Endothelial cell of umbilical vein (primary cell): Measurements from ENCODE around the gene TMC2.

Experiments used
- EZH2 ChIP-seq: IDR thresholded peaks from 2 replicates; pipeline ENCODE4 v1.6.1; 2012; ENCODE audit warnings: borderline replicate concordance, low read depth, mild to moderate bottlenecking, moderate library complexity, low read length, inconsistent platforms; ENCODE audit not compliant: severe bottlenecking
- FOS ChIP-seq: IDR thresholded peaks from 2 replicates; pipeline ENCODE4 v1.6.1; 2011; ENCODE audit warnings: mild to moderate bottlenecking, low read length, moderate library complexity, borderline replicate concordance; ENCODE audit not compliant: insufficient read depth
- GATA2 ChIP-seq: IDR thresholded peaks from 2 replicates; pipeline ENCODE4 v1.7.0; 2011; ENCODE audit warnings: low read depth, mild to moderate bottlenecking, moderate library complexity, mixed read lengths, low read length; ENCODE audit not compliant: insufficient read length, insufficient read depth
- JUN ChIP-seq: IDR thresholded peaks from 2 replicates; pipeline ENCODE4 v1.6.1; 2011; ENCODE audit warnings: borderline replicate concordance, low read depth; ENCODE audit not compliant: insufficient read length, insufficient read depth
- MYC ChIP-seq: IDR thresholded peaks from one replicate; pipeline ENCODE4 v1.6.1; 2011; ENCODE audit warnings: mild to moderate bottlenecking, low read depth, low read length
- POLR2A ChIP-seq: IDR thresholded peaks from 2 replicates; pipeline ENCODE4 v1.6.1; 2012; ENCODE audit warnings: low read depth, mild to moderate bottlenecking, control low read depth, low read length
- POLR2AphosphoS5 ChIP-seq: IDR thresholded peaks from 2 replicates; pipeline ENCODE4 v1.6.1; 2012; ENCODE audit warnings: low read depth, mild to moderate bottlenecking, control low read depth, low read length, moderate library complexity; ENCODE audit not compliant: insufficient read depth
- TF ChIP-seq, protein P1 (sequence below), 2 donors: IDR thresholded peaks; 1 replicate in 1 of 2; 2 replicates in 1 of 2; pipeline ENCODE4 v1.5.1; 2011; ENCODE audit warnings: low read length in 2 of 2, mild to moderate bottlenecking in 2 of 2, moderate library complexity in 2 of 2, control low read depth in 1 of 2, inconsistent platforms in 1 of 2, low read depth in 1 of 2; ENCODE audit not compliant: insufficient read depth in 1 of 2; ENCODE audit errors: extremely low read depth in 1 of 2
- TF ChIP-seq, protein P2 (sequence below): IDR thresholded peaks from 2 replicates; pipeline ENCODE4 v1.6.1; 2011; ENCODE audit not compliant: insufficient read depth, insufficient read length

GRCh38 chr20:2656471-2657117, 120.2 kb downstream of the TMC2 start:
- no peak for TF ChIP-seq EZH2
- TF ChIP-seq, protein P1, sequence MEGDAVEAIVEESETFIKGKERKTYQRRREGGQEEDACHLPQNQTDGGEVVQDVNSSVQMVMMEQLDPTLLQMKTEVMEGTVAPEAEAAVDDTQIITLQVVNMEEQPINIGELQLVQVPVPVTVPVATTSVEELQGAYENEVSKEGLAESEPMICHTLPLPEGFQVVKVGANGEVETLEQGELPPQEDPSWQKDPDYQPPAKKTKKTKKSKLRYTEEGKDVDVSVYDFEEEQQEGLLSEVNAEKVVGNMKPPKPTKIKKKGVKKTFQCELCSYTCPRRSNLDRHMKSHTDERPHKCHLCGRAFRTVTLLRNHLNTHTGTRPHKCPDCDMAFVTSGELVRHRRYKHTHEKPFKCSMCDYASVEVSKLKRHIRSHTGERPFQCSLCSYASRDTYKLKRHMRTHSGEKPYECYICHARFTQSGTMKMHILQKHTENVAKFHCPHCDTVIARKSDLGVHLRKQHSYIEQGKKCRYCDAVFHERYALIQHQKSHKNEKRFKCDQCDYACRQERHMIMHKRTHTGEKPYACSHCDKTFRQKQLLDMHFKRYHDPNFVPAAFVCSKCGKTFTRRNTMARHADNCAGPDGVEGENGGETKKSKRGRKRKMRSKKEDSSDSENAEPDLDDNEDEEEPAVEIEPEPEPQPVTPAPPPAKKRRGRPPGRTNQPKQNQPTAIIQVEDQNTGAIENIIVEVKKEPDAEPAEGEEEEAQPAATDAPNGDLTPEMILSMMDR (IDR thresholded peaks at IDR 0.05; ENCODE audit: extremely low read depth in 1 of 2, insufficient read depth in 1 of 2, low read depth in 1 of 2, low read length in 2 of 2), result no peak
- TF ChIP-seq JUN, result no peak
- TF ChIP-seq POLR2A, result no peak
- no peak for TF ChIP-seq POLR2AphosphoS5
- TF ChIP-seq, protein P2, sequence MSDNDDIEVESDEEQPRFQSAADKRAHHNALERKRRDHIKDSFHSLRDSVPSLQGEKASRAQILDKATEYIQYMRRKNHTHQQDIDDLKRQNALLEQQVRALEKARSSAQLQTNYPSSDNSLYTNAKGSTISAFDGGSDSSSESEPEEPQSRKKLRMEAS, result no peak
- TF ChIP-seq GATA2, result no peak
- TF ChIP-seq FOS, result no peak
- no peak for TF ChIP-seq MYC
